Nephron (organoid): ENCODE data around the gene MN1.

Experiments
- H3K27ac Mint-ChIP-seq, 3 experiments: 2 replicates each; pipeline ENCODE4 v1.8.0; 2020; ENCODE audit warnings: mixed read lengths in 3 of 3, mild to moderate bottlenecking in 2 of 3, moderate library complexity in 1 of 3
- H3K27me3 Mint-ChIP-seq: 2 replicates; pipeline ENCODE4 v1.8.0; 2021; ENCODE audit warnings: low read depth, mild to moderate bottlenecking, moderate library complexity, mixed read lengths
- H3K36me3 Mint-ChIP-seq: 2 replicates; pipeline ENCODE4 v1.8.0; 2020; ENCODE audit warnings: low read depth, mixed read lengths
- H3K4me1 Mint-ChIP-seq: 2 replicates; pipeline ENCODE4 v1.8.0; 2020; ENCODE audit warnings: mixed read lengths
- H3K4me3 Mint-ChIP-seq, 3 experiments: 2 replicates each; pipeline ENCODE4 v1.8.0; 2020; ENCODE audit warnings: mild to moderate bottlenecking in 3 of 3, mixed read lengths in 3 of 3, moderate library complexity in 2 of 3
- H3K9me3 Mint-ChIP-seq: 2 replicates; pipeline ENCODE4 v1.8.0; 2020; ENCODE audit warnings: mixed read lengths
- CTCF ChIP-seq, 3 experiments: fragments of 200-600 bp; sonication (generic); IDR thresholded peaks; one replicate each; pipeline ENCODE4 v1.5.0; 2021; ENCODE audit warnings: antibody characterized with exemption in 3 of 3; ENCODE audit not compliant: unreplicated experiment in 3 of 3

The MN1 gene

GRCh38 chr22:27842201-27842600, 40.6 kb upstream of the MN1 start:
- H3K4me3 Mint-ChIP-seq, result no peak overlapping the region
- TF ChIP-seq CTCF (IDR thresholded peaks at IDR 0.05; ENCODE audit: unreplicated experiment in 3 of 3), result no peak
- H3K27ac Mint-ChIP-seq, result peak overlapping the region; percentile 39 to 68 (median 51)
- H3K9me3 Mint-ChIP-seq, result peaks cover 7% of the 10 kb centered on the region
- peaks cover 44% of the 10 kb centered on the region for H3K4me1 Mint-ChIP-seq
- peaks cover 20% of the 10 kb centered on the region for H3K36me3 Mint-ChIP-seq
- H3K27me3 Mint-ChIP-seq, result no peaks in the 10 kb centered on the region

- no peak overlapping the region for H3K27ac Mint-ChIP-seq
- peaks cover 7% of the 10 kb centered on the region for H3K9me3 Mint-ChIP-seq
- no peak overlapping the region for H3K4me3 Mint-ChIP-seq
- peaks cover 20% of the 10 kb centered on the region for H3K36me3 Mint-ChIP-seq
- H3K27me3 Mint-ChIP-seq, result no peaks in the 10 kb centered on the region
- H3K4me1 Mint-ChIP-seq, result peaks cover 38% of the 10 kb centered on the region
- TF ChIP-seq CTCF (IDR thresholded peaks at IDR 0.05; ENCODE audit: unreplicated experiment in 3 of 3), result no peak
Observed at GRCh38 chr22:27840436-27840835, 38.9 kb upstream of the MN1 start.

GRCh38 chr22:27839057-27839660, 37.6 kb upstream of the MN1 start:
- H3K4me1 Mint-ChIP-seq, result peaks cover 32% of the 10 kb centered on the region
- no peaks in the 10 kb centered on the region for H3K27me3 Mint-ChIP-seq
- no peak for TF ChIP-seq CTCF (IDR thresholded peaks at IDR 0.05; ENCODE audit: unreplicated experiment in 3 of 3)
- H3K9me3 Mint-ChIP-seq, result peaks cover 7% of the 10 kb centered on the region
- H3K4me3 Mint-ChIP-seq, result no peak overlapping the region
- peaks cover 20% of the 10 kb centered on the region for H3K36me3 Mint-ChIP-seq
- no peak overlapping the region for H3K27ac Mint-ChIP-seq

- Mint-ChIP-seq H3K4me3 (no peak overlapping the region), H3K27me3 (no peaks in the 10 kb centered on the region), H3K27ac (peak overlapping the region in 1 of 3 experiments; percentile 48), H3K4me1 (peaks cover 9% of the 10 kb centered on the region), H3K9me3 (peaks cover 7% of the 10 kb centered on the region), H3K36me3 (peaks cover 20% of the 10 kb centered on the region)
- no peak for TF ChIP-seq CTCF (IDR thresholded peaks at IDR 0.05; ENCODE audit: unreplicated experiment in 3 of 3)
Observed at GRCh38 chr22:27836181-27836580, 34.6 kb upstream of the MN1 start.

GRCh38 chr22:27835446-27835845, 33.9 kb upstream of the MN1 start:
- Mint-ChIP-seq H3K27me3 (no peaks in the 10 kb centered on the region), H3K36me3 (peaks cover 20% of the 10 kb centered on the region), H3K4me3 (no peak overlapping the region), H3K4me1 (peaks cover 8% of the 10 kb centered on the region), H3K27ac (peak overlapping the region in 1 of 3 experiments; percentile 48), H3K9me3 (peaks cover 7% of the 10 kb centered on the region)
- TF ChIP-seq CTCF (IDR thresholded peaks at IDR 0.05; ENCODE audit: unreplicated experiment in 3 of 3), result no peak
